PC-3 (cell line): ENCODE results near the gene SERPINB5. TPM values are rescaled to one million over a fixed set of nuclear protein-coding genes. Genes with fewer than 3 reads are reported as not detected.

Experiments used
- ATAC-seq: fragments of 200-7000 bp; cut with Tn5 transposase; 2 replicates; pipeline ENCODE4 v1.9.1; 2020; ENCODE audit warnings: mild to moderate bottlenecking, moderate library complexity
- BruUV-seq: library from RNA; stranded (reverse); fragments of 400-500 nt; replicated peaks from 2 replicates; lab custom pipeline; 2021; lab: Mats Ljungman, UMichigan
- CTCF ChIA-PET: fragments of 300-600 bp; sonication (Branson Sonifier 250); formaldehyde crosslinking; loops from one replicate; lab custom pipeline; 2022; ENCODE audit warnings: antibody characterized with exemption; lab: Charles Lee
- POLR2A ChIA-PET: fragments of 300-600 bp; sonication (Branson Sonifier 250); formaldehyde crosslinking; loops from one replicate; lab custom pipeline; 2022; ENCODE audit warnings: antibody characterized with exemption; ENCODE audit not compliant: unreplicated experiment; lab: Charles Lee
- DNase-seq: peaks from one replicate; pipeline ENCODE4 v3.0.0-alpha.2; 2015
- H2AFZ ChIP-seq: fragments of 300-600 bp; sonication (generic); 2 replicates; pipeline ENCODE4 v1.6.0; 2016; ENCODE audit warnings: antibody characterized with exemption, low read length
- H3F3A ChIP-seq: fragments of 300-600 bp; sonication (generic); one replicate; pipeline ENCODE4 v1.6.0; 2017; ENCODE audit warnings: antibody characterized with exemption, low read length, control low read depth, mild to moderate bottlenecking; ENCODE audit not compliant: unreplicated experiment
- H3K27ac ChIP-seq: fragments of 300-600 bp; sonication (generic); 2 replicates; pipeline ENCODE4 v1.5.1; 2016; ENCODE audit warnings: mild to moderate bottlenecking, low read length
- H3K27me3 ChIP-seq: fragments of 300-600 bp; sonication (generic); 2 replicates; pipeline ENCODE4 v1.6.1; 2016; ENCODE audit warnings: low read length, mixed read lengths
- H3K36me3 ChIP-seq: fragments of 300-600 bp; sonication (generic); 2 replicates; pipeline ENCODE4 v1.6.1; 2016; ENCODE audit warnings: low read depth, mixed run types, low read length, mixed read lengths
- H3K4me1 ChIP-seq: fragments of 300-600 bp; sonication (generic); 2 replicates; pipeline ENCODE4 v1.5.1; 2016; ENCODE audit warnings: low read length; ENCODE audit not compliant: insufficient read depth
- H3K4me2 ChIP-seq: fragments of 300-600 bp; sonication (generic); 2 replicates; pipeline ENCODE4 v1.6.0; 2016; ENCODE audit warnings: low read length
- H3K4me3 ChIP-seq: fragments of 300-600 bp; sonication (generic); 2 replicates; pipeline ENCODE4 v1.5.1; 2016; ENCODE audit warnings: mild to moderate bottlenecking, low read length, mixed read lengths
- H3K79me2 ChIP-seq: fragments of 300-600 bp; sonication (generic); 2 replicates; pipeline ENCODE4 v1.6.1; 2017; ENCODE audit warnings: low read length, mixed read lengths
- H3K9ac ChIP-seq: fragments of 300-600 bp; sonication (generic); 2 replicates; pipeline ENCODE4 v1.6.0; 2016; ENCODE audit warnings: mild to moderate bottlenecking, low read length
- H3K9me2 ChIP-seq: fragments of 300-600 bp; sonication (generic); replicated peaks from 2 replicates; pipeline ENCODE4 v1.6.1; 2016; ENCODE audit warnings: mixed run types, low read length, mixed read lengths
- H3K9me3 ChIP-seq: fragments of 300-600 bp; sonication (generic); 2 replicates; pipeline ENCODE4 v1.6.1; 2016; ENCODE audit warnings: low read length, mixed read lengths
- H4K20me1 ChIP-seq: fragments of 300-600 bp; sonication (generic); 2 replicates; pipeline ENCODE4 v1.6.1; 2016; ENCODE audit warnings: low read length, mixed read lengths
- CTCF ChIP-seq: fragments of 300-600 bp; sonication (generic); conservative IDR thresholded peaks from 2 replicates; pipeline ENCODE4 v1.5.1; 2017; ENCODE audit warnings: antibody characterized with exemption, low read depth, mild to moderate bottlenecking, low read length
- EZH2 ChIP-seq: fragments of 300-600 bp; sonication (generic); IDR thresholded peaks from one replicate; pipeline ENCODE4 v1.6.1; 2017; ENCODE audit warnings: antibody characterized with exemption, mild to moderate bottlenecking, low read length; ENCODE audit not compliant: unreplicated experiment
- EZH2phosphoT487 ChIP-seq: fragments of 300-600 bp; sonication (generic); IDR thresholded peaks from 2 replicates; pipeline ENCODE4 v1.6.1; 2018; ENCODE audit warnings: mild to moderate bottlenecking, antibody characterized with exemption, low read length, borderline replicate concordance
- intact Hi-C: fragments of 100-400 bp; cut with micrococcal nuclease; formaldehyde crosslinking; loops from 2 replicates; pipeline ENCODE4 v1.9.0; 2023
- total RNA-seq: library from RNA; depleted of rRNA; stranded (reverse); fragments of >200 nt; gene quantifications from 2 replicates; pipeline ENCODE4 v1.2.3, GENCODE V29; 2014

SERPINB5 gene
- total RNA-seq, 1 experiment from 2014 or later = 104 TPM

GRCh38 chr18:63505566-63506335, 29.0 kb downstream of the SERPINB5 start:
- H3K9me3 ChIP-seq = no peaks in the 10 kb centered on the region
- CTCF ChIA-PET = interaction anchor here (0.6 to 1.1 kb wide), 3 partner anchors 66 to 490 kb away, joined by 3 to 13 read pairs (median 4); no protein-coding TSS in a partner anchor
- no peak overlapping the region for H3K4me3 ChIP-seq
- intact Hi-C loops = loop anchor here (2.0 to 5.0 kb wide), 3 partner anchors 65 to 488 kb away; partner anchors contain the start of gene KDSR
- H2AFZ ChIP-seq = no peak overlapping the region
- H3K4me1 ChIP-seq = no peaks in the 10 kb centered on the region
- H3K9me2 ChIP-seq = no peaks in the 10 kb centered on the region
- H4K20me1 ChIP-seq = no peaks in the 10 kb centered on the region
- no peak overlapping the region for H3K27ac ChIP-seq
- no peak overlapping the region for H3K4me2 ChIP-seq
- DNase-seq (peak; percentile 75), ATAC-seq (peak; percentile 81)
- no peaks in the 10 kb centered on the region for H3K27me3 ChIP-seq
- H3K79me2 ChIP-seq = no peaks in the 10 kb centered on the region
- no TSS peak for BruUV-seq
- no peaks in the 10 kb centered on the region for H3F3A ChIP-seq
- peak; percentile 89 for TF ChIP-seq CTCF
- no peak for TF ChIP-seq EZH2phosphoT487
- H3K9ac ChIP-seq = no peak overlapping the region
- peaks cover 15% of the 10 kb centered on the region; the same call in 1 of the 2 replicates for H3K36me3 ChIP-seq
- POLR2A ChIA-PET = interaction anchor here (0.6 to 0.7 kb wide), 2 partner anchors 9 to 140 kb away, joined by 3 to 9 read pairs; no protein-coding TSS in a partner anchor

- H3K9ac ChIP-seq = no peak overlapping the region
- DNase-seq (no peak), ATAC-seq (no peak; the same call in none of the 2 replicates)
- H3K9me2 ChIP-seq = no peaks in the 10 kb centered on the region
- no peak overlapping the region for H2AFZ ChIP-seq
- H3K9me3 ChIP-seq = no peaks in the 10 kb centered on the region
- intact Hi-C loops = loop anchor here (2.0 to 5.0 kb wide), 3 partner anchors 65 to 489 kb away; partner anchors contain the start of gene KDSR
- ChIA-PET POLR2A (interaction anchor here (0.7 kb wide), 1 partner anchor 140 kb away, joined by 3 read pairs; no protein-coding TSS in a partner anchor), CTCF (interaction anchor here (1.1 kb wide), 1 partner anchor 490 kb away, joined by 4 read pairs; no protein-coding TSS in a partner anchor)
- H4K20me1 ChIP-seq = no peaks in the 10 kb centered on the region
- no peaks in the 10 kb centered on the region for H3K27me3 ChIP-seq
- H3K27ac ChIP-seq = no peak overlapping the region
- H3K79me2 ChIP-seq = no peaks in the 10 kb centered on the region
- H3F3A ChIP-seq = no peaks in the 10 kb centered on the region
- TF ChIP-seq EZH2 (no peak), CTCF (no peak), EZH2phosphoT487 (no peak)
- H3K4me2 ChIP-seq = no peak overlapping the region
- no peak overlapping the region for H3K4me3 ChIP-seq
- no peaks in the 10 kb centered on the region for H3K4me1 ChIP-seq
- peaks cover 15% of the 10 kb centered on the region; the same call in 1 of the 2 replicates for H3K36me3 ChIP-seq
- BruUV-seq = TSS peak; percentile 9
Measured at GRCh38 chr18:63506336-63506646, 29.5 kb downstream of the SERPINB5 start.
